ENCODE results near the gene TM6SF1.

The TM6SF1 gene

DNA sequence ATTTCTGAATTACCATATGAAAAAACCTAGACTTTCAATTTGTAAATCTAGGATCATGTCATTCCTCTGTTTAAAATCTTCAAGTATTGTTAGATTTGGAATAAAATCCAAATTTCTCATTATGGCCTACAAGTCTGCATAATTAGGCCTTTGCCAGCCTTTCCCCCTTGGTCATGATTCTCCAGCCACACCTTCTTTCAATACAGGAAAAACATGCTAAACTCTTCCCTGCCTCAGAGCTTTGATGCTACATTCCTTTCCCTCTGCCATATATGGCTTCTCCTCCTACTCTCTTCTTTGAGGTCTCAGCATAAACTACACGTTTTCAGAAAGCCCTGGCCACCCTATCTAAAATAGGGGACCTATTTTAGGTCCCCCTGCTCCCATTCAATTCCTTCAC, 48.5 kb downstream of the TM6SF1 start:
- TF ChIP-seq, protein P1, sequence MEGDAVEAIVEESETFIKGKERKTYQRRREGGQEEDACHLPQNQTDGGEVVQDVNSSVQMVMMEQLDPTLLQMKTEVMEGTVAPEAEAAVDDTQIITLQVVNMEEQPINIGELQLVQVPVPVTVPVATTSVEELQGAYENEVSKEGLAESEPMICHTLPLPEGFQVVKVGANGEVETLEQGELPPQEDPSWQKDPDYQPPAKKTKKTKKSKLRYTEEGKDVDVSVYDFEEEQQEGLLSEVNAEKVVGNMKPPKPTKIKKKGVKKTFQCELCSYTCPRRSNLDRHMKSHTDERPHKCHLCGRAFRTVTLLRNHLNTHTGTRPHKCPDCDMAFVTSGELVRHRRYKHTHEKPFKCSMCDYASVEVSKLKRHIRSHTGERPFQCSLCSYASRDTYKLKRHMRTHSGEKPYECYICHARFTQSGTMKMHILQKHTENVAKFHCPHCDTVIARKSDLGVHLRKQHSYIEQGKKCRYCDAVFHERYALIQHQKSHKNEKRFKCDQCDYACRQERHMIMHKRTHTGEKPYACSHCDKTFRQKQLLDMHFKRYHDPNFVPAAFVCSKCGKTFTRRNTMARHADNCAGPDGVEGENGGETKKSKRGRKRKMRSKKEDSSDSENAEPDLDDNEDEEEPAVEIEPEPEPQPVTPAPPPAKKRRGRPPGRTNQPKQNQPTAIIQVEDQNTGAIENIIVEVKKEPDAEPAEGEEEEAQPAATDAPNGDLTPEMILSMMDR (IDR thresholded peaks at IDR 0.05; ENCODE audit: extremely low read depth, insufficient read depth, missing control alignments) = no peak
- in situ Hi-C loops (cut with MboI; ENCODE audit: low pct_unique_long_range_greater_than_20kb, low sequenced_read_pairs, unreplicated experiment) = no loop called here
- DNase-seq (ENCODE audit: low spot score) = no peak

DNA sequence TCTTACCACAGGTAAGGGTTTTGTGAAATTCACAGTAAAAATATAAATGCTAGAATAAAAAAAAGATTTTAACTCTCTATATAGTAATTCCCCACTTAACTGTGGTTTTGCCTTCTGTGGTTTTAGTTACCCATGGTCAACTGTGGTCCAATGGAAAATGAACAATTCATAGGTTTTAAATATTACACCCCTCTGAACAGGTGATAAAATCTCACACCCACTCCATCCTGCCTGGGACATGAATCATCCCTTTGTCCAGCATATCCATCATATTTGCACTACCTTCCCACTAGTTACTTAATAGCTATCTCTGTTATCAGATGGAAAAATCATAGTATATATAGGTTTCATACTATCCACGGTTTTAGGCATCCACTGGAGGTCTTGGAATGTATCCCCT, 50.9 kb downstream of the TM6SF1 start:
- no peak for DNase-seq (ENCODE audit: low spot score)
- TF ChIP-seq, protein P1 (IDR thresholded peaks at IDR 0.05; ENCODE audit: extremely low read depth, insufficient read depth, missing control alignments) = no peak
- in situ Hi-C loops (cut with MboI; ENCODE audit: low pct_unique_long_range_greater_than_20kb, low sequenced_read_pairs, unreplicated experiment) = no loop called here

DNA sequence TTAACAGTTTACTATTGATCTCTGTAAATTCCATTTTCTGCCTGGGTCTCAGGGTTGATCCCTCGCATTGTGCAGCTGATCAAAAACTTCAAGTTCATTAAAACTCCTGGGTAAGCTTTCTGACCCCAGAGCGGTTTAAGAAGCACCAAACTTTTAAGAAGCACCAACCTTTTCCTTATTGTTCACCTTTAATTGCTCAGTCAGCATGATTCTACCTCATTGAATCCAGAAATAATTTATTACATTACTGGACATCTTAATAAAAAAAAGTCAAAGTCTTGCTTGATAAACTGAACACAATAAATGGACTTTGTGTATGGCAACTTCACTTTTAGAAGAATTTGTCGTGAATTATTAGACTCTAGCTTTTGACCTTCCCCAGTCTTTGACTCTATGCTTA, 53.3 kb downstream of the TM6SF1 start:
- DNase-seq (ENCODE audit: low spot score) = no peak
- TF ChIP-seq, protein P1 (IDR thresholded peaks at IDR 0.05; ENCODE audit: extremely low read depth, insufficient read depth, missing control alignments) = no peak
- in situ Hi-C loops (cut with MboI; ENCODE audit: low pct_unique_long_range_greater_than_20kb, low sequenced_read_pairs, unreplicated experiment) = no loop called here

DNA sequence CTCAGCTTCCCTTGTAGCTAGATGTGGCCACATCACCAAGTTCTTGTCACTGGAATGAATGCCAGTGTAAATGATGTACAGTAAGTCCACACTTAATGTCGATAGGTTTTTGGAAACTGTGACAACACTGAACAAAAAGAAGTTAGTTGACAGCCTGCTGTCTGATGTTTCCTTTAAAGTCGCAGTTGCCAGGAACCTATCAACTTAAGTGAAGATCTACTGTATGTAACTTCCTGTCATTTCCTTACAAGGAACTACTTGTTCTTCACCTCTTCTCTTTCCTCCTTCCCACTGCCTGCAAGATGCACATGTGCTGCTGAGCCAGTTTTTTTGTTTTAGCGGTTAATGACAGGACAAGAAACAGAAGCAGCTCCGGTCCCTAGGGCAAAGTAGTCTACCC, 55.6 kb downstream of the TM6SF1 start:
- TF ChIP-seq, protein P1 (IDR thresholded peaks at IDR 0.05; ENCODE audit: extremely low read depth, insufficient read depth, missing control alignments) = no peak
- no peak for DNase-seq (ENCODE audit: low spot score)
- in situ Hi-C loops (cut with MboI; ENCODE audit: low pct_unique_long_range_greater_than_20kb, low sequenced_read_pairs, unreplicated experiment) = no loop called here

DNA sequence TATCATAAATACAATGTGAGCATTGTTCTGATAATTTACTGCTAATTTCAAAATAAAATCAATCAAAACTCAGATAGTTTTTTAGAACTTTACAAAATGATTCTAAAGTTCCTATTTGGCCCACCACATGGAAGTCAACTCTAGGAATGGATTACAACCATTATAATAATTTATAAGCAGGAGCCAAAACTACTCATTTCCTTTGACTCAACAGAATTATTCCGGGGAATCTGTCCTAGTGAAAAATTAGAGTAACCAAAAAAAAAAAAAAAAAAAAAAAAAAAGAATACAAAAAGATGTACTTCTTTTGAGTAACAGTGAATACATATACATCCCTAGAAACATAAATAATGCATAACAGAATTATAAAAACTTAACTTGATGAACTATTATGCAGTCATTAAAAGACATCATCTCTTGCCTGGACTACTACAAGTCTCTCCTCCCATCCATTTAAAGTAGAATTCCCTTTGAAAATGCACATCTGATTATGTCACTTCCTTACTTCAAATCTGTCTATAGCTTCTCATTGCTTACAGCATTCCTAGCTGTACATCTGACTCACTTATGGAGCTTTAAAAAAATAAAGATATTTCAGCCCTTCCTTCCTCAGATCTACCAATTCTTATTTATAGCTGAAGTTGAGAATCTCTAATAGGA, 56.8 kb downstream of the TM6SF1 start:
- DNase-seq (ENCODE audit: low spot score) = no peak
- in situ Hi-C loops (cut with MboI; ENCODE audit: low pct_unique_long_range_greater_than_20kb, low sequenced_read_pairs, unreplicated experiment) = no loop called here
- TF ChIP-seq, protein P1 (IDR thresholded peaks at IDR 0.05; ENCODE audit: extremely low read depth, insufficient read depth, missing control alignments) = no peak

DNA sequence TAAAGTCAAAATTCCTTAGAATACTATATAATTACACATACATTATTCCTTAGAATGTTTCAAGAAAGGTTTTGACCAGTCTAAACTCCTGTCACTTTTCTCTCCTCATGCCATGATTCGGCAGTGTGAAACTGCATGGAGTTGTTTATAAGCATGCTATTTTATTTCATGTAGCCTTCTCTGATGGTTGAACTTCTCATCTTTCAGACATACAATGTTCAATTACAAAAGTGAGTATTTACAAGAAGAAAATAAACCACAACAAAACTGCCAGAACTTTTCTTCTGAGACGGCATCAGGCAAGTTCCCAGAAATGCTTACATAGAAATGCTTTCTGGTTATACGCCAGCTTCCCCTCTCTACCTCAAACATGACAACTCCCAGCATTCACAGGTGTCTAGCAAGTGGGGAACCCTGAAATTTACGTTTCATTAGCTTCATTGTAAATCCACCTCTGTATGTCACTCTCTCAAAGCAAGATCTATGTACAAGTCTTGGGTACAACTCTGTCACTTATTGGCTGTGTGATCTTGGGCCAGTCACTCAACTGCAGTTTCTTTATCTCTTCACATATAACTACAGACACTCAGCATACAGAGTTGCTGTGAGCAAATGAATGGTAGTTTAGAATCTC, 57.4 kb downstream of the TM6SF1 start:
- TF ChIP-seq, protein P1 (IDR thresholded peaks at IDR 0.05; ENCODE audit: extremely low read depth, insufficient read depth, missing control alignments) = no peak
- DNase-seq (ENCODE audit: low spot score) = no peak
- in situ Hi-C loops (cut with MboI; ENCODE audit: low pct_unique_long_range_greater_than_20kb, low sequenced_read_pairs, unreplicated experiment) = no loop called here

Measured in GM13977 (cell line).